ENCODE data around the gene KLHL29. TPM values are rescaled to one million over a fixed set of nuclear protein-coding genes. Genes with fewer than 3 reads are reported as not detected.

The KLHL29 gene
- total RNA-seq, 4 donors from 2014 or later = 7.6 to 15.3 (median 8.4) TPM

DNA sequence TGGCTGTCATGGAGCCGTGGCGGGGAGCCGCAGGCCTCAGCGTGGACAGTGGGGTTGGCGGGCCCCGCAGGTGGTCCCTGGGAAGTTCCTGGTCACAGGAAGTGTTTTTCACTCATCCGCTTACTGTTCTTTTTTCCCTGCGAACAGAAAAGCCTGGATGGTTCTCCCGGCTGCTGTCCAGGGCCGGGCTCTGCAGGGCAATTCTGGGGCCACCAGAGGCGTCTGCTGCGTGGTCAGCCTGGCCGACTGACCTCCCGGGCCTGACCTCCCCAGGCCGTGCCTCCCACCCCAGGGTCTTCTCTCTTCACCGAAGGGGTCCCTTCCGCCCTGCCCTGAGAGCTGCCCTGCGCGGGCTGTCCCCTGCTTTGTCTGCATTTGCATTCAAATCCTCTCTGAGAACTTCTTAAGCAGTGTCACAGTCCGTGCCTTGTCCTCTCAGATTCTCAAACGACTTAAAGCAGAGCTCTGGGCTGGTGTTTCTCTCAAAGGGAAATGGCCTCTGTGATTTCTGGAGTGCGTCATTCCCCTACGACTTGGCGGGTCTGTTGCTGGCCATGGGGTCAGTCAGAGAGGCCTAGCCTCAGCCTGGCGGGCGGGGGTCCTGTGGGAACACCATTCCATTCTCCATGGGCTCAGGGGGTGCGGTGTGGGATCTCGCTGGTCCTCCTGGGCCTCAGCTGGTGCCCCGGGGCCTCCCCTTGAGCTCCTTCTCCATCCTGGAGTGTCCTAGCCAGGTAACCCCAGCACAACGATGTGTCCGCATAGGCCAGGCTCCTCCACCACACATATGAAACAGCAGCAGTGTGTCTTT is 38.3 kb downstream of the KLHL29 start:
- TF ChIP-seq CTCF (IDR thresholded peaks at IDR 0.05; ENCODE audit: low read depth) = no peak

GRCh38 chr2:23423873-23424680 is 39.1 kb downstream of the KLHL29 start:
- no peak for TF ChIP-seq CTCF (IDR thresholded peaks at IDR 0.05; ENCODE audit: low read depth)

DNA sequence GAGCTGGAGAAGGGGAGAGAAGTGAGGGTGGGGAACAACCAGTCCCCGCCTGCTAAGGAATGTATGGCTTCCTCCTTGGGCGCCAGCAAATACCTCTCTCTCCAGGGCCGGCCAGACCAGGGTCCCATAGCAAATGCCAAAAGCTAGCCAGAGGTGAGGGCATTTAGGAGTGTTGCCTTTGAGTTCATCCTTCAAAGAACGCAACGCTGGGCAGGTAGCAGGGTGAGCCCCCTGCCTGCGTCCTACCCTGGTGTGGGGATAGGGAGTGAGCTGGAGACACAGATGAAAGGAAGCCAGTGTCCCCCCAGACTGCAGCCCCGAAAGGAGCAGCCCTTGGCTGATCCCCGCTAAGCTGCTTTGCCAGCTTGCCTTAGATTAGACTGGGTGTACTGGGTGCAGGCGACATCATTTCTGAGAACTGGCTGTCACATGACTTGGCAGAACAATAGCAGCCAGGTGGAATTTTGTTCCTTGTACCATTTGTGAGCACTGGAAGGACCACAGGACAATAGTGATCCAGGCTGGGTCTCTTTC is 40.4 kb downstream of the KLHL29 start:
- no peak for TF ChIP-seq CTCF (IDR thresholded peaks at IDR 0.05; ENCODE audit: low read depth)

DNA sequence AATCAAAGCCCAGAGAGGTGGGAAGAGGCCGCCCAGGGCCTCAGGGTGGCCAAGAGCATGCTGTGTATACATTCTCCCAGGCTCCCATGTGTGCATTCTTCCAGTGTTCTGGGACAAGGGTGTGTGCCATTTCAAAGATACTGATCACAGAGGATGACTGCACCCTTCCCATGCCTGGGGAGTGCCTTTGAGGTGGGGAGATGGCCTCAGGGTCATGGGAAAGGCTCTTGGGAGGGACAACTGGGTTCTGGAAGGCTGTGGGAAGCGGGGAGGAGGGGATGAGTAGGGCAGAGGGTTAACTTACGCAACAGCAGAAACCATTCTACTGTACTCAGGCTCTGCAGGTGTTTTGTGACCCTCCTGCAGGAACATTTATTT is 40.9 kb downstream of the KLHL29 start:
- TF ChIP-seq CTCF (IDR thresholded peaks at IDR 0.05; ENCODE audit: low read depth) = no peak

- no peak for TF ChIP-seq CTCF (IDR thresholded peaks at IDR 0.05; ENCODE audit: low read depth)
Measured at GRCh38 chr2:23426263-23426905, 41.4 kb downstream of the KLHL29 start.

DNA sequence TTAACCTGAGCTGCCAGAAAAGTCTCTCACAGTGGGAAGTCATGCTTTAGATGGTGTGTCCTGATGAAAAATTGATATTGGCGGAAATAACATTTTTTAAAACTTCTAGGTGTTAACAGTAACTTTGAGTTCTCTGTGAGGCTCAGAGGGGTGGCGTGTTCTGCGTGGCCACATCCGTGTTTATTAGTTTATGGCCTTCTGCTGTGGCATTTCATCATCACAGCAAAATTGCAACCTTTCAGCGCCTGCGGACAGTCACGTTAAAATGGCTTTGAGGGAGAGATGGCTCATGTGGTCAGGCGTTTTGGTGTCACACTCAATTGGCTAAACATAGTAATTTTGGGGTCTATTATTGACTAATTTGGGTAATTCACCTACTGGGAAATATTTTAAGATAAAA is 42.4 kb downstream of the KLHL29 start:
- no peak for TF ChIP-seq CTCF (IDR thresholded peaks at IDR 0.05; ENCODE audit: low read depth)

DNA sequence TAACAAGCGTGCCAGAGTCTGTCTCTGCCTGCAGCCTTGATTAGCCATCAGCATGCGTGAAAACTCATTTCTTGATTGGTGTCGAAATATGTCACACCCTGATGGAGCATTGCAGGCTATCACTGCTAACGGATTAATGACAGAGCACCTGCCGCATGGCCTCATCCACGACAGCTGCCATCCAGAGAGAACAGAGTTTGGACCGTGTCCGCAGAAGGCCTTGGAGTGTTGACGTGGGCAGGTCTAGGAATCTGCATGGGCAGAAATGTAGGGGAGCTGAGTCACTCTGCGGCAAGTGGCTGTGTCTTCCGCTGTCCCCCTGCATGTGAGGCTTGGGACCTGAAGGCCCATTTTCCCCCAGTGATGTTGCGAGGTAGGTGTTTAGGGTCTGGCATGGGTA is 43.0 kb downstream of the KLHL29 start:
- TF ChIP-seq CTCF (IDR thresholded peaks at IDR 0.05; ENCODE audit: low read depth) = no peak
